H9 (cell line): ENCODE measurements around the gene BACE2. TPM values are rescaled to one million over a fixed set of nuclear protein-coding genes. Genes with fewer than 3 reads are reported as not detected.

Experiments
- DNase-seq: peaks from one replicate; pipeline ENCODE4 v3.0.0-alpha.2; 2017
- H2AFZ ChIP-seq: one replicate; pipeline ENCODE4 v1.6.1; 2013; ENCODE audit warnings: mild to moderate bottlenecking, low read length, control low read depth, moderate library complexity
- H2AK5ac ChIP-seq: 2 replicates; pipeline ENCODE4 v1.6.1; 2013; ENCODE audit warnings: low read length, control low read depth, mixed read lengths; ENCODE audit not compliant: insufficient read length
- H2BK120ac ChIP-seq: one replicate; pipeline ENCODE4 v1.6.1; 2013; ENCODE audit warnings: low read depth, mild to moderate bottlenecking, low read length, control low read depth, inconsistent platforms; ENCODE audit not compliant: poor library complexity, severe bottlenecking
- H2BK12ac ChIP-seq: 2 replicates; pipeline ENCODE4 v1.6.1; 2013; ENCODE audit warnings: low read length, control low read depth, mixed read lengths, low read depth; ENCODE audit not compliant: insufficient read length
- H2BK15ac ChIP-seq: 2 replicates; pipeline ENCODE4 v1.6.1; 2013; ENCODE audit warnings: low read depth, low read length, control low read depth
- H2BK20ac ChIP-seq: one replicate; pipeline ENCODE4 v1.6.1; 2013; ENCODE audit warnings: low read depth, mild to moderate bottlenecking, low read length, control low read depth, inconsistent platforms; ENCODE audit not compliant: poor library complexity, severe bottlenecking
- H2BK5ac ChIP-seq: 2 replicates; pipeline ENCODE4 v1.6.1; 2013; ENCODE audit warnings: low read length, control low read depth, mixed read lengths; ENCODE audit not compliant: insufficient read length
- H3K14ac ChIP-seq: 2 replicates; pipeline ENCODE4 v1.6.1; 2013; ENCODE audit warnings: low read length, control low read depth; ENCODE audit not compliant: insufficient read depth
- H3K18ac ChIP-seq: 2 replicates; pipeline ENCODE4 v1.6.1; 2013; ENCODE audit warnings: low read depth, mild to moderate bottlenecking, mixed read lengths, low read length, control low read depth; ENCODE audit not compliant: insufficient read length
- H3K23ac ChIP-seq: 2 replicates; pipeline ENCODE4 v1.6.1; 2013; ENCODE audit warnings: low read length, control low read depth, mixed read lengths, low read depth; ENCODE audit not compliant: insufficient read length
- H3K23me2 ChIP-seq: 2 replicates; pipeline ENCODE4 v1.6.1; 2013; ENCODE audit warnings: low read depth, mild to moderate bottlenecking, mixed read lengths, low read length, control low read depth; ENCODE audit not compliant: insufficient read length, poor library complexity, severe bottlenecking
- H3K27ac ChIP-seq: 2 replicates; pipeline ENCODE4 v1.5.1; 2013; ENCODE audit warnings: low read length, control low read depth, mixed read lengths, low read depth; ENCODE audit not compliant: insufficient read length
- H3K27me3 ChIP-seq: 2 replicates; pipeline ENCODE4 v1.6.1; 2013; ENCODE audit warnings: low read length, control low read depth, inconsistent platforms; ENCODE audit not compliant: insufficient read depth
- H3K4ac ChIP-seq: 2 replicates; pipeline ENCODE4 v1.6.1; 2013; ENCODE audit warnings: low read depth, mild to moderate bottlenecking, control low read depth, inconsistent platforms, low read length, moderate library complexity
- H3K4me1 ChIP-seq: 2 replicates; pipeline ENCODE4 v1.6.1; 2013; ENCODE audit warnings: low read length, control low read depth, inconsistent platforms; ENCODE audit not compliant: insufficient read depth
- H3K4me2 ChIP-seq: 2 replicates; pipeline ENCODE4 v1.6.1; 2013; ENCODE audit warnings: low read length, control low read depth, mixed read lengths; ENCODE audit not compliant: insufficient read length, insufficient read depth
- H3K56ac ChIP-seq: 2 replicates; pipeline ENCODE4 v1.6.1; 2013; ENCODE audit warnings: low read depth, mild to moderate bottlenecking, mixed read lengths, low read length, control low read depth; ENCODE audit not compliant: insufficient read length
- H3K79me1 ChIP-seq: 2 replicates; pipeline ENCODE4 v1.6.1; 2013; ENCODE audit warnings: low read depth, mild to moderate bottlenecking, moderate library complexity, low read length, control low read depth, inconsistent platforms; ENCODE audit not compliant: insufficient read depth, poor library complexity, severe bottlenecking
- H3K79me2 ChIP-seq: 2 replicates; pipeline ENCODE4 v1.6.1; 2013; ENCODE audit warnings: low read length, control low read depth, inconsistent platforms; ENCODE audit not compliant: insufficient read depth
- H3K9ac ChIP-seq: 2 replicates; pipeline ENCODE4 v1.6.1; 2013; ENCODE audit warnings: low read length, control low read depth, mixed read lengths; ENCODE audit not compliant: insufficient read length; ENCODE audit errors: extremely low read depth
- H3K9me3 ChIP-seq: one replicate; pipeline ENCODE4 v1.6.1; 2013; ENCODE audit warnings: low read depth, low read length, inconsistent platforms; ENCODE audit not compliant: control insufficient read depth
- H3T11ph ChIP-seq: one replicate; pipeline ENCODE4 v1.6.1; 2013; ENCODE audit warnings: mild to moderate bottlenecking, low read length, control low read depth, inconsistent platforms
- H4K20me1 ChIP-seq: one replicate; pipeline ENCODE4 v1.6.1; 2013; ENCODE audit not compliant: control insufficient read depth, insufficient read length, insufficient read depth
- H4K5ac ChIP-seq: 2 replicates; pipeline ENCODE4 v1.6.1; 2013; ENCODE audit warnings: low read depth, mild to moderate bottlenecking, mixed read lengths, low read length, control low read depth; ENCODE audit not compliant: insufficient read length
- H4K8ac ChIP-seq: replicated peaks from 2 replicates; pipeline ENCODE4 v1.6.1; 2013; ENCODE audit warnings: low read length, control low read depth, mixed read lengths, low read depth; ENCODE audit not compliant: insufficient read length
- H4K91ac ChIP-seq: 2 replicates; pipeline ENCODE4 v1.6.1; 2013; ENCODE audit warnings: low read depth, mild to moderate bottlenecking, moderate library complexity, mixed read lengths, low read length, control low read depth; ENCODE audit not compliant: insufficient read length
- H3K27ac Mint-ChIP-seq, 3 experiments: 2 replicates in 2 of 3; 3 replicates in 1 of 3; pipeline ENCODE4 v1.8.0; 2020 to 2021; ENCODE audit warnings: mixed read lengths in 3 of 3, mild to moderate bottlenecking in 1 of 3, moderate library complexity in 1 of 3
- H3K27me3 Mint-ChIP-seq: 2 replicates; pipeline ENCODE4 v1.8.0; 2021; ENCODE audit warnings: low read depth, mild to moderate bottlenecking, moderate library complexity, mixed read lengths
- H3K36me3 Mint-ChIP-seq, 3 experiments: 2 replicates in 2 of 3; 3 replicates in 1 of 3; pipeline ENCODE4 v1.8.0; 2020 to 2021; ENCODE audit warnings: low read depth in 3 of 3, mixed read lengths in 3 of 3; ENCODE audit not compliant: insufficient read depth in 1 of 3
- H3K4me1 Mint-ChIP-seq, 2 experiments: 2 replicates each; pipeline ENCODE4 v1.8.0; 2020; ENCODE audit warnings: mixed read lengths in 2 of 2
- H3K4me3 Mint-ChIP-seq, 2 experiments: 2 replicates in 1 of 2; 3 replicates in 1 of 2; pipeline ENCODE4 v1.8.0; 2020 to 2021; ENCODE audit warnings: mild to moderate bottlenecking in 2 of 2, mixed read lengths in 2 of 2, moderate library complexity in 1 of 2
- H3K9me3 Mint-ChIP-seq, 2 experiments: 2 replicates in 1 of 2; 3 replicates in 1 of 2; pipeline ENCODE4 v1.8.0; 2020; ENCODE audit warnings: mild to moderate bottlenecking in 2 of 2, mixed read lengths in 2 of 2, moderate library complexity in 1 of 2
- CTCF ChIP-seq: fragments of 200-600 bp; sonication (generic); conservative IDR thresholded peaks from 3 replicates; pipeline ENCODE4 v1.8.0; 2021; ENCODE audit warnings: antibody characterized with exemption, mild to moderate bottlenecking
- WGBS: extraction: QIAGEN DNeasy Blood & Tissue Kit; methylation state at CpG from one replicate; pipeline ENCODE4 v1.1.7; 2013; ENCODE audit warnings: missing lambda C conversion rate, low lambda C conversion rate, mixed read lengths; ENCODE audit not compliant: insufficient read length; ENCODE audit errors: extremely low coverage; 5-methylcytosine and 5-hydroxymethylcytosine counted together
- total RNA-seq: library from RNA; stranded (reverse); gene quantifications from 2 replicates; pipeline ENCODE4 v1.2.1, GENCODE V29; 2021

The BACE2 gene
- total RNA-seq, 1 experiment from 2014 or later = 8.0 TPM

- Histone ChIP-seq H3K79me1 (no peaks in the 10 kb centered on the region), H3K4me2 (no peak overlapping the region), H3K4me1 (no peaks in the 10 kb centered on the region), H2BK120ac (no peak overlapping the region), H3K14ac (no peak overlapping the region), H3K56ac (no peak overlapping the region), H3K27ac (no peak overlapping the region), H3K18ac (no peak overlapping the region), H4K5ac (no peak overlapping the region), H4K20me1 (no peaks in the 10 kb centered on the region), H2BK5ac (no peak overlapping the region), H3K23me2 (no peaks in the 10 kb centered on the region), H3K23ac (no peak overlapping the region), H2AFZ (no peak overlapping the region), H2BK15ac (no peak overlapping the region), H3K9me3 (no peaks in the 10 kb centered on the region), H3K9ac (no peak overlapping the region), H2BK12ac (no peak overlapping the region), H4K91ac (no peak overlapping the region), H2AK5ac (no peak overlapping the region), H3K79me2 (no peaks in the 10 kb centered on the region), H3K4ac (no peak overlapping the region), H2BK20ac (no peak overlapping the region), H3K27me3 (no peaks in the 10 kb centered on the region), H4K8ac (no peak overlapping the region), H3T11ph (no peak overlapping the region)
- DNase-seq = no peak
- no peak for TF ChIP-seq CTCF
- Mint-ChIP-seq H3K4me3 (no peak overlapping the region), H3K4me1 (peaks cover 5 to 7% of the 10 kb centered on the region in 2 experiments; a peak in 2 of 4 replicates), H3K27ac (no peak overlapping the region), H3K36me3 (no peaks in the 10 kb centered on the region; a peak in 1 of 7 replicates), H3K9me3 (peaks cover 5% of the 10 kb centered on the region in 2 experiments; a peak in 4 of 5 replicates), H3K27me3 (peaks cover 16% of the 10 kb centered on the region)
- WGBS = no CpG with 5 or more reads among the region's 12 CpGs
Observed at GRCh38 chr21:41139951-41140350, 28.0 kb upstream of the BACE2 start.
